Psoas muscle (tissue), 8 donors: ENCODE results near the gene DOK3. TPM values are rescaled to one million over a fixed set of nuclear protein-coding genes. Genes with fewer than 3 reads are reported as not detected.

Experiments
- ATAC-seq, 4 donors: fragments of 200-7000 bp; cut with Tn5 transposase; one replicate each; pipeline ENCODE4 v1.9.1; 2020; ENCODE audit warnings: moderate library complexity in 3 of 4, mild to moderate bottlenecking in 2 of 4
- DNase-seq, 2 donors: peaks; one replicate each; pipeline ENCODE4 v3.0.0-alpha.2; 2020
- H3K27ac ChIP-seq: fragments of 200-600 bp; one replicate; pipeline ENCODE4 v1.8.0; 2022
- H3K27me3 ChIP-seq, 3 donors: fragments of 200-600 bp in 1 of 3; one replicate each; pipeline versions ENCODE4 v1.6.1 to v1.8.0; 2013 to 2022; ENCODE audit warnings: low read length in 2 of 3, mild to moderate bottlenecking in 2 of 3, moderate library complexity in 1 of 3; ENCODE audit not compliant: insufficient read depth in 3 of 3
- H3K36me3 ChIP-seq, 2 donors: fragments of 200-600 bp in 1 of 2; one replicate each; pipeline versions ENCODE4 v1.6.1 to v1.8.0; 2013 to 2022; ENCODE audit warnings: low read depth in 1 of 2, mild to moderate bottlenecking in 1 of 2, moderate library complexity in 1 of 2; ENCODE audit not compliant: insufficient read depth in 1 of 2
- H3K4me1 ChIP-seq: fragments of 200-600 bp; one replicate; pipeline ENCODE4 v1.8.0; 2022
- H3K4me3 ChIP-seq: fragments of 200-600 bp; one replicate; pipeline ENCODE4 v1.8.0; 2022; ENCODE audit warnings: mild to moderate bottlenecking
- H3K9me3 ChIP-seq: fragments of 200-600 bp; one replicate; pipeline ENCODE4 v1.8.0; 2022
- CTCF ChIP-seq: fragments of 200-600 bp; IDR thresholded peaks from one replicate; pipeline ENCODE4 v1.8.0; 2022; ENCODE audit warnings: antibody characterized with exemption
- WGBS, 3 donors: extraction: QIAGEN DNeasy Blood & Tissue Kit; methylation state at CpG; one replicate each; pipeline versions ENCODE4 v1.1.6 to v1.1.7; 2013; 5-methylcytosine and 5-hydroxymethylcytosine counted together
- intact Hi-C, 2 donors: fragments of 100-400 bp; cut with DNase I; formaldehyde crosslinking; loops; one replicate each; pipeline versions ENCODE4 v1.11.0 to v1.14.2; 2022
- polyA plus RNA-seq, 3 donors: library from polyadenylated mRNA; stranded (reverse); fragments of 200-250 nt; gene quantifications; one replicate each; pipeline ENCODE4 v1.2.3, GENCODE V29; 2013
- total RNA-seq, 4 donors: library from RNA; stranded (reverse); fragmentation: NEBNext Ultra II Directional in 2 of 4; extraction: Animal tissue kit (Norgen Biotek cat#: 25700) in 2 of 4; gene quantifications; one replicate each; pipeline versions ENCODE4 v1.2.1 to v1.2.4, GENCODE V29; 2021 to 2023
- donor health status: healthy with polysubstance abuse.
- donor health status: DM: no; HTN: no; CAD: no; lungs with moderate emphysema.
- donor health status: Bipolar disorder and iron deficiency.
- donor health status: healthy.
- donor health status: DM: yes; HTN: yes; CAD: no.
- donor health status: DM: no; HTN: no; CAD: no.
- donor health status: DM: no; HTN: no; CAD: no.
- donor health status: DM: yes; HTN: yes; CAD: no.

DOK3 gene
- total and polyA plus RNA-seq, 7 donors = 0.44 to 5.4 (median 3.3) TPM

DNA sequence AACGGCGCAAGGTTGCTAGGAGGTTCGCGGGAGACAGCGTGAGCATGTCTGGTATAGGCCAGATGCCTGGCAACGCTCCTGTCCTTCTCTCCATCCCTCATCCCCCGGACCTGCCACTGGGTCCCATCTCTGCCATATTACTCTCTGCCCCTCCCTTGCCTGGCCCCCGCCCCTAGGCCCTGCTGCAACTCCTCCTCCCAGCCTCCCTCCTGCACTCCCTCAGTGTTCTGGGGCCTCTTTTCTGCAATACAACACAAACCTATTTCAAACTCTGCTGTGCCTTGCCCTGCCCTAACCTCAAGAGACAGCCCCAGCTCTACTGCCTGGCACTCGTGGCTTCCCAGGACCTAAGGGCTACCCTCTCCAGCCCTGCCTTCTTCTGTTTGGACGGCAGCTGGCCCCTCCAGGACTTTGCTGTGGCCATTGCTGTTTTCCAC is 27.2 kb downstream of the DOK3 start:
- ATAC-seq = no peak
- no peak overlapping the region for H3K27ac ChIP-seq
- H3K27me3 ChIP-seq = no peaks in the 10 kb centered on the region
- intact Hi-C loops = no loop called here
- H3K36me3 ChIP-seq = peaks cover 0 to 42% of the 10 kb centered on the region in 2 donors
- WGBS, 3 donors = 88 to 96% (median 89%) methylated on average over 10 of the region's 10 CpGs
- no peak overlapping the region for H3K4me3 ChIP-seq
- H3K9me3 ChIP-seq = no peaks in the 10 kb centered on the region
- peaks cover 45% of the 10 kb centered on the region for H3K4me1 ChIP-seq
- DNase-seq = no peak
- TF ChIP-seq CTCF = no peak

- Histone ChIP-seq H3K27ac (peak overlapping the region; percentile 80), H3K9me3 (no peaks in the 10 kb centered on the region), H3K27me3 (no peaks in the 10 kb centered on the region), H3K4me1 (peaks cover 34% of the 10 kb centered on the region), H3K36me3 (peaks cover 0 to 19% of the 10 kb centered on the region in 2 donors), H3K4me3 (no peak overlapping the region)
- ATAC-seq = peak; percentile 17 to 24 (median 20)
- WGBS, 3 donors = 14 to 55% (median 15%) methylated on average over 14 of the region's 14 CpGs
- TF ChIP-seq CTCF = no peak
- intact Hi-C loops = no loop called here
- no peak for DNase-seq
Observed at GRCh38 chr5:177479774-177480173, 29.9 kb downstream of the DOK3 start.

GRCh38 chr5:177478711-177479646 is 30.6 kb downstream of the DOK3 start:
- DNase-seq (peak; percentile 86 to 94), ATAC-seq (peak; percentile 56 to 84 (median 70))
- Histone ChIP-seq H3K4me3 (no peak overlapping the region), H3K27ac (peak overlapping the region; percentile 80), H3K9me3 (no peaks in the 10 kb centered on the region), H3K36me3 (peaks cover 0 to 17% of the 10 kb centered on the region in 2 donors), H3K27me3 (no peaks in the 10 kb centered on the region), H3K4me1 (peaks cover 26% of the 10 kb centered on the region)
- TF ChIP-seq CTCF = no peak
- intact Hi-C loops = no loop called here
- 14 to 21% (median 16%) methylated on average over 18 of the region's 18 CpGs for WGBS, 3 donors

DNA sequence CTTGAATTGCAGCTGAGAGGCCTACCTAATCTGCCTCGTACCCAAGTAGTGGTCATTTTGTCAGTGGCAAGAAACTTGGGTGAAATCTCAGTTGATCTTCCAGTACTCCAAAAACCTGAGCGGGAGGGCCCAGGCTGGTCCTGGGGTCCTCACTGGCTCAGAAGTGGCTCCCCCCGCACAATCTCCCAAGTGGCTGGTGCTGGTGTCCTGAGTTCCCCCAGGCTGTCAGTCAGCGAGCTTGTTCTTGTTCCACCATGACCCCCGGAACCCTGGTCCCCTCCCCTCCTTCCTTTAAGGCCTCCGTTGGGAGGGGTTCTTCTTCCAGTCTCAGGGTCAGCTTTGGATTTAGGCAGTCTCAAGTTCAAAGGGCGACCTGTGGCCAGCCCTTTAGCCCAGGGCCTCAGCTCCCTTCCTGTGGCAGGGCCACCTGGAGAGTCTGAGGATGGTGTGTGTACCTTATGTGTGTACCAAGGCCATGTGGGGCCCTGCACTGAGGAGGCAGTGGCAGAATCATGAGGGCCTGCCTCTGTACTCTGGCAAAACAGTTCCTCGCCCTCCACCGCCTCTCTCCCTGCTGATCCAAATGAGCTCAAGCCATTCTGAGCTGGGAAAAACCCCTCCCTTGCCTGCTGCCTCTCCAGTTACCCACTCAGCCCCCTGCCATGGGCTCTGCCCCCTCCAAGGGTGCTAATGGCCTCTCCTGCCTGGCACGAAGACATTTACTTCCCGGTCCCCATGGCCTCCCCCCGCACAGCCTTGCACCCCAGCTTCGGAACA is 31.7 kb downstream of the DOK3 start:
- Histone ChIP-seq H3K9me3 (no peaks in the 10 kb centered on the region), H3K27me3 (no peaks in the 10 kb centered on the region), H3K36me3 (peaks cover 0 to 7% of the 10 kb centered on the region in 2 donors), H3K4me3 (no peak overlapping the region), H3K27ac (peak overlapping the region; percentile 80), H3K4me1 (peaks cover 21% of the 10 kb centered on the region)
- TF ChIP-seq CTCF = no peak
- 92 to 95% (median 93%) methylated on average over 13 of the region's 13 CpGs for WGBS, 3 donors
- ATAC-seq = peak in 2 of 4 donors; percentile 0 to 2
- no peak for DNase-seq
- intact Hi-C loops = no loop called here
